ENCODE data around the gene NFATC2IP. TPM values are rescaled to one million over a fixed set of nuclear protein-coding genes. Genes with fewer than 3 reads are reported as not detected.

Gene NFATC2IP
- total and polyA plus RNA-seq, 2 experiments from 2014 or later = 17.3 to 19.7 TPM

- no peak for TF ChIP-seq CTCF (IDR thresholded peaks at IDR 0.05; ENCODE audit: poor library complexity)
- no peak for TF ChIP-seq EZH2 (IDR thresholded peaks at IDR 0.05; ENCODE audit: borderline replicate concordance)
- TF ChIP-seq EZH2phosphoT487 (IDR thresholded peaks at IDR 0.05; ENCODE audit: low read depth, severe bottlenecking, unreplicated experiment) = no peak
- WGBS (ENCODE audit: low lambda C conversion rate, missing lambda C conversion rate) = 95% methylated on average over 7 of the region's 9 CpGs
- H3K4me2 ChIP-seq = no peak overlapping the region
- no peak overlapping the region for H3K4me3 ChIP-seq
- H3K79me2 ChIP-seq = no peaks in the 10 kb centered on the region
- no peak overlapping the region for H3K27ac ChIP-seq
- H4K20me1 ChIP-seq (ENCODE audit: insufficient read depth, poor library complexity, severe bottlenecking) = no peaks in the 10 kb centered on the region
- no peaks in the 10 kb centered on the region for H3K27me3 ChIP-seq
- no peaks in the 10 kb centered on the region for H3K9me2 ChIP-seq (replicated peaks; ENCODE audit: insufficient read depth)
- DNase-seq (ENCODE audit: low spot score) = no peak
- no peak overlapping the region for H2AFZ ChIP-seq
- no peaks in the 10 kb centered on the region for H3K4me1 ChIP-seq (ENCODE audit: insufficient read depth)
- H3K9me3 ChIP-seq (ENCODE audit: low read depth) = no peaks in the 10 kb centered on the region
- no peaks in the 10 kb centered on the region for H3K36me3 ChIP-seq (replicated peaks; ENCODE audit: insufficient read depth, low read depth)
Measured at GRCh38 chr16:28905229-28905754, 45.4 kb upstream of the NFATC2IP start.

- TF ChIP-seq EZH2phosphoT487 (IDR thresholded peaks at IDR 0.05; ENCODE audit: low read depth, severe bottlenecking, unreplicated experiment) (no peak), EZH2 (IDR thresholded peaks at IDR 0.05; ENCODE audit: borderline replicate concordance) (no peak), CTCF (IDR thresholded peaks at IDR 0.05; ENCODE audit: poor library complexity) (no peak)
- DNase-seq (ENCODE audit: low spot score) = no peak
- no peaks in the 10 kb centered on the region for H3K9me3 ChIP-seq (ENCODE audit: low read depth)
- H3K4me3 ChIP-seq = no peak overlapping the region
- H3K36me3 ChIP-seq (replicated peaks; ENCODE audit: insufficient read depth, low read depth) = no peaks in the 10 kb centered on the region
- H3K79me2 ChIP-seq = no peaks in the 10 kb centered on the region
- WGBS (ENCODE audit: low lambda C conversion rate, missing lambda C conversion rate) = 96% methylated on average over 22 of the region's 24 CpGs
- no peaks in the 10 kb centered on the region for H3K4me1 ChIP-seq (ENCODE audit: insufficient read depth)
- no peaks in the 10 kb centered on the region for H4K20me1 ChIP-seq (ENCODE audit: insufficient read depth, poor library complexity, severe bottlenecking)
- H3K27ac ChIP-seq = no peak overlapping the region
- no peak overlapping the region for H3K4me2 ChIP-seq
- no peaks in the 10 kb centered on the region for H3K27me3 ChIP-seq
- H2AFZ ChIP-seq = no peak overlapping the region
- no peaks in the 10 kb centered on the region for H3K9me2 ChIP-seq (replicated peaks; ENCODE audit: insufficient read depth)
Measured at GRCh38 chr16:28905800-28906372, 44.9 kb upstream of the NFATC2IP start.

GRCh38 chr16:28910086-28911031 is 40.4 kb upstream of the NFATC2IP start:
- H4K20me1 ChIP-seq (ENCODE audit: insufficient read depth, poor library complexity, severe bottlenecking) = no peaks in the 10 kb centered on the region
- WGBS (ENCODE audit: low lambda C conversion rate, missing lambda C conversion rate) = 85% methylated on average over 19 of the region's 19 CpGs
- no peaks in the 10 kb centered on the region for H3K27me3 ChIP-seq
- no peaks in the 10 kb centered on the region for H3K36me3 ChIP-seq (replicated peaks; ENCODE audit: insufficient read depth, low read depth)
- no peak overlapping the region for H3K4me2 ChIP-seq
- no peak for DNase-seq (ENCODE audit: low spot score)
- TF ChIP-seq EZH2phosphoT487 (IDR thresholded peaks at IDR 0.05; ENCODE audit: low read depth, severe bottlenecking, unreplicated experiment) (no peak), EZH2 (IDR thresholded peaks at IDR 0.05; ENCODE audit: borderline replicate concordance) (no peak), CTCF (IDR thresholded peaks at IDR 0.05; ENCODE audit: poor library complexity) (no peak)
- no peaks in the 10 kb centered on the region for H3K9me3 ChIP-seq (ENCODE audit: low read depth)
- no peak overlapping the region for H2AFZ ChIP-seq
- H3K4me1 ChIP-seq (ENCODE audit: insufficient read depth) = no peaks in the 10 kb centered on the region
- no peaks in the 10 kb centered on the region for H3K9me2 ChIP-seq (replicated peaks; ENCODE audit: insufficient read depth)
- H3K79me2 ChIP-seq = no peaks in the 10 kb centered on the region
- no peak overlapping the region for H3K4me3 ChIP-seq
- H3K27ac ChIP-seq = no peak overlapping the region

Data from hepatocyte (in vitro differentiated cells).